GM08714 (cell line): ENCODE measurements around the gene ZNF341.

Experiments
- H3K4me3 ChIP-seq: fragments of 200-500 bp; sonication (Bioruptor generic); 2 replicates; pipeline ENCODE4 v1.5.1; 2014; ENCODE audit warnings: mild to moderate bottlenecking, low read length, inconsistent platforms
- ZNF274 ChIP-seq: IDR thresholded peaks from 2 replicates; pipeline ENCODE4 v1.6.1; 2012; ENCODE audit warnings: mild to moderate bottlenecking, low read depth, low read length

ZNF341 gene

GRCh38 chr20:33822991-33823390, 91.2 kb downstream of the ZNF341 start:
- TF ChIP-seq ZNF274: no peak
- H3K4me3 ChIP-seq: no peak overlapping the region

- no peak for TF ChIP-seq ZNF274
- H3K4me3 ChIP-seq: no peak overlapping the region
These were observed 93.1 kb downstream of the ZNF341 start for GRCh38 chr20:33824852-33825251.

- no peak overlapping the region for H3K4me3 ChIP-seq
- no peak for TF ChIP-seq ZNF274
These were observed 93.8 kb downstream of the ZNF341 start for GRCh38 chr20:33825340-33826269.

GRCh38 chr20:33826270-33826897, 94.6 kb downstream of the ZNF341 start:
- H3K4me3 ChIP-seq: no peak overlapping the region
- no peak for TF ChIP-seq ZNF274

- no peak for TF ChIP-seq ZNF274
- H3K4me3 ChIP-seq: no peak overlapping the region
These were observed 95.3 kb downstream of the ZNF341 start for GRCh38 chr20:33827109-33827508.

- no peak overlapping the region for H3K4me3 ChIP-seq
- no peak for TF ChIP-seq ZNF274
These were observed 96.0 kb downstream of the ZNF341 start for GRCh38 chr20:33827634-33828325.

- TF ChIP-seq ZNF274: no peak
- no peak overlapping the region for H3K4me3 ChIP-seq
These were observed 96.6 kb downstream of the ZNF341 start for GRCh38 chr20:33828326-33828844.

GRCh38 chr20:33828967-33829560, 97.3 kb downstream of the ZNF341 start:
- TF ChIP-seq ZNF274: no peak
- no peak overlapping the region for H3K4me3 ChIP-seq

GRCh38 chr20:33829636-33830035, 97.8 kb downstream of the ZNF341 start:
- no peak for TF ChIP-seq ZNF274

GRCh38 chr20:33830371-33830770, 98.6 kb downstream of the ZNF341 start:
- no peak for TF ChIP-seq ZNF274
- H3K4me3 ChIP-seq: no peak overlapping the region

More at GRCh38 chr20:33829636-33830035, 97.8 kb downstream of the ZNF341 start:
- no peak overlapping the region for H3K4me3 ChIP-seq

GRCh38 chr20:33832103-33832804, 100.5 kb downstream of the ZNF341 start:
- H3K4me3 ChIP-seq: no peak overlapping the region
- no peak for TF ChIP-seq ZNF274

GRCh38 chr20:33833333-33833732, 101.5 kb downstream of the ZNF341 start:
- no peak overlapping the region for H3K4me3 ChIP-seq
- TF ChIP-seq ZNF274: no peak

- H3K4me3 ChIP-seq: no peak overlapping the region
- no peak for TF ChIP-seq ZNF274
These were observed 103.9 kb downstream of the ZNF341 start for GRCh38 chr20:33835615-33836172.
